HG03095 (cell line): ENCODE data around the gene CENPW.

Source experiments
- ATAC-seq: cut with Tn5 transposase; IDR thresholded peaks from one replicate; pipeline ENCODE4 v1.9.1; 2021; ENCODE audit warnings: moderate library complexity; ENCODE audit not compliant: unreplicated experiment

Gene CENPW

GRCh38 chr6:126339796-126340609 is at the start of gene CENPW:
TSS of gene CENPW (plus strand) at chr6:126340115. CDS start at chr6:126340274, 159 bp downstream.
- peak; percentile 92 for ATAC-seq

- ATAC-seq = no peak
Measured at GRCh38 chr6:126293891-126294524, 45.9 kb upstream of the CENPW start.

GRCh38 chr6:126300126-126300525 is 39.8 kb upstream of the CENPW start:
- no peak for ATAC-seq

GRCh38 chr6:126300735-126301134 is 39.2 kb upstream of the CENPW start:
- ATAC-seq = peak; percentile 79

- ATAC-seq = no peak
Measured at GRCh38 chr6:126302191-126302590, 37.7 kb upstream of the CENPW start.

- ATAC-seq = no peak
Measured at GRCh38 chr6:126307849-126308248, 32.1 kb upstream of the CENPW start.

GRCh38 chr6:126308362-126308761 is 31.6 kb upstream of the CENPW start:
- ATAC-seq = no peak

GRCh38 chr6:126312013-126312665 is 27.8 kb upstream of the CENPW start:
- peak; percentile 74 for ATAC-seq

- ATAC-seq = no peak
Measured at GRCh38 chr6:126313941-126314340, 26.0 kb upstream of the CENPW start.

- no peak for ATAC-seq
Measured at GRCh38 chr6:126318797-126319196, 21.1 kb upstream of the CENPW start.

- ATAC-seq = no peak
Measured at GRCh38 chr6:126333729-126334128, 6.2 kb upstream of the CENPW start.

- ATAC-seq = no peak
Measured at GRCh38 chr6:126335210-126335609, 4.7 kb upstream of the CENPW start.

GRCh38 chr6:126337323-126337722 is 2.6 kb upstream of the CENPW start:
- no peak for ATAC-seq

- no peak for ATAC-seq
Measured at GRCh38 chr6:126341126-126341525, 1.2 kb downstream of the CENPW start.

- no peak for ATAC-seq
Measured at GRCh38 chr6:126344181-126344580, 4.3 kb downstream of the CENPW start.

GRCh38 chr6:126351960-126352359 is 12.0 kb downstream of the CENPW start:
- ATAC-seq = no peak

- no peak for ATAC-seq
Measured at GRCh38 chr6:126352514-126352913, 12.6 kb downstream of the CENPW start.

- no peak for ATAC-seq
Measured at GRCh38 chr6:126356526-126356925, 16.6 kb downstream of the CENPW start.

GRCh38 chr6:126359936-126360537 is 20.1 kb downstream of the CENPW start:
- no peak for ATAC-seq

GRCh38 chr6:126361832-126362440 is 22.0 kb downstream of the CENPW start:
- no peak for ATAC-seq

GRCh38 chr6:126367849-126368248 is 27.9 kb downstream of the CENPW start:
- ATAC-seq = no peak
